ENCODE measurements around the gene TRIM47. TPM values are rescaled to one million over a fixed set of nuclear protein-coding genes. Genes with fewer than 3 reads are reported as not detected.

Gene TRIM47
- total and polyA plus RNA-seq, 2 of the 13 experiments (the other 11 are each of a cell fraction or from before 2014, with no cell fraction given), result 33.5 to 82.0 TPM

GRCh38 chr17:75855310-75856061 is 22.9 kb downstream of the TRIM47 start, which contains the start of gene WBP2 (continued):
- TF ChIP-seq USF2 (IDR thresholded peaks at IDR 0.05; ENCODE audit: low read depth, low read length) (peak; percentile 98), USF2 (CRISPR knock-in tag; IDR thresholded peaks at IDR 0.05; ENCODE audit: borderline replicate concordance) (peak; percentile 97), ZNF431 (CRISPR knock-in tag; IDR thresholded peaks at IDR 0.05; ENCODE audit: borderline replicate concordance, low read depth) (peak; percentile 22; the same call in 1 of the 2 replicates), ZNF549 (CRISPR knock-in tag; IDR thresholded peaks at IDR 0.05) (no peak), ZSCAN5A (CRISPR knock-in tag; IDR thresholded peaks at IDR 0.05; ENCODE audit: borderline replicate concordance) (peak; percentile 70; the same call in 1 of the 2 replicates), MAZ (IDR thresholded peaks at IDR 0.05; ENCODE audit: borderline replicate concordance, low read depth, low read length) (peak; percentile 69; the same call in 1 of the 2 replicates), MAZ (CRISPR knock-in tag; IDR thresholded peaks at IDR 0.05; ENCODE audit: low read depth) (peak; percentile 94; the same call in 1 of the 2 replicates), ZNF205 (CRISPR knock-in tag; IDR thresholded peaks at IDR 0.05) (peak; percentile 52; the same call in 1 of the 2 replicates), FOXO4 (CRISPR knock-in tag; conservative IDR thresholded peaks at IDR 0.05) (0 out of 2 replicates have a peak, but pooled peaks have one; percentile 87), REPIN1 (CRISPR knock-in tag; IDR thresholded peaks at IDR 0.05; ENCODE audit: borderline replicate concordance, low read depth) (peak; percentile 90), HOXA7 (CRISPR knock-in tag; IDR thresholded peaks at IDR 0.05) (no peak), HNRNPLL (IDR thresholded peaks at IDR 0.05; ENCODE audit: low read depth, low read length, poor library complexity, severe bottlenecking) (peak; percentile 100), HES4 (CRISPR knock-in tag; IDR thresholded peaks at IDR 0.05; ENCODE audit: borderline replicate concordance) (no peak), ZFP62 (CRISPR knock-in tag; IDR thresholded peaks at IDR 0.05) (peak; percentile 98; the same call in 1 of the 2 replicates), ZXDC (CRISPR knock-in tag; IDR thresholded peaks at IDR 0.05) (peak; percentile 95), ZNF230 (CRISPR knock-in tag; IDR thresholded peaks at IDR 0.05) (peak; percentile 61), TCF7L2 (IDR thresholded peaks at IDR 0.05; ENCODE audit: low read depth, low read length) (no peak)

Measured in HepG2 (cell line).